HEK293T (cell line): ENCODE results near the gene SCO2.

Experiments used
- ARNT ChIP-seq: fragments of 450-650 bp; IDR thresholded peaks from 2 replicates; pipeline ENCODE4 v1.6.1; 2017; ENCODE audit warnings: mild to moderate bottlenecking
- BHLHE40 ChIP-seq: fragments of 450-650 bp; IDR thresholded peaks from 2 replicates; pipeline ENCODE4 v1.6.1; 2016; ENCODE audit warnings: mild to moderate bottlenecking, moderate library complexity, borderline replicate concordance
- CTBP1 ChIP-seq: fragments of 450-650 bp; IDR thresholded peaks from 2 replicates; pipeline ENCODE4 v1.6.1; 2016; ENCODE audit warnings: borderline replicate concordance
- ELF4 ChIP-seq: fragments of 450-650 bp; IDR thresholded peaks from 2 replicates; pipeline ENCODE4 v1.6.1; 2017; ENCODE audit warnings: antibody characterized with exemption
- FOXA1 ChIP-seq: fragments of 450-650 bp; IDR thresholded peaks from 2 replicates; pipeline ENCODE4 v1.6.1; 2016; ENCODE audit warnings: mild to moderate bottlenecking
- FOXK2 ChIP-seq: fragments of 450-650 bp; IDR thresholded peaks from 2 replicates; pipeline ENCODE4 v1.6.1; 2016; ENCODE audit warnings: mild to moderate bottlenecking
- FOXM1 ChIP-seq: fragments of 450-650 bp; IDR thresholded peaks from 2 replicates; pipeline ENCODE4 v1.6.1; 2017; ENCODE audit warnings: mild to moderate bottlenecking, borderline replicate concordance
- HDGF ChIP-seq: fragments of 450-650 bp; IDR thresholded peaks from 2 replicates; pipeline ENCODE4 v1.6.1; 2017; ENCODE audit warnings: antibody characterized with exemption, borderline replicate concordance
- LEF1 ChIP-seq: fragments of 450-650 bp; IDR thresholded peaks from 2 replicates; pipeline ENCODE4 v1.6.1; 2017; ENCODE audit warnings: mild to moderate bottlenecking, borderline replicate concordance
- SP1 ChIP-seq: fragments of 450-650 bp; IDR thresholded peaks from 2 replicates; pipeline ENCODE4 v1.6.1; 2017
- SUZ12 ChIP-seq: fragments of 450-650 bp; IDR thresholded peaks from 2 replicates; pipeline ENCODE4 v1.6.1; 2016; ENCODE audit warnings: mild to moderate bottlenecking
- TARDBP ChIP-seq: fragments of 450-650 bp; IDR thresholded peaks from 2 replicates; pipeline ENCODE4 v1.6.1; 2016
- ZNF384 ChIP-seq: fragments of 450-650 bp; IDR thresholded peaks from 2 replicates; pipeline ENCODE4 v1.6.1; 2016

DNA sequence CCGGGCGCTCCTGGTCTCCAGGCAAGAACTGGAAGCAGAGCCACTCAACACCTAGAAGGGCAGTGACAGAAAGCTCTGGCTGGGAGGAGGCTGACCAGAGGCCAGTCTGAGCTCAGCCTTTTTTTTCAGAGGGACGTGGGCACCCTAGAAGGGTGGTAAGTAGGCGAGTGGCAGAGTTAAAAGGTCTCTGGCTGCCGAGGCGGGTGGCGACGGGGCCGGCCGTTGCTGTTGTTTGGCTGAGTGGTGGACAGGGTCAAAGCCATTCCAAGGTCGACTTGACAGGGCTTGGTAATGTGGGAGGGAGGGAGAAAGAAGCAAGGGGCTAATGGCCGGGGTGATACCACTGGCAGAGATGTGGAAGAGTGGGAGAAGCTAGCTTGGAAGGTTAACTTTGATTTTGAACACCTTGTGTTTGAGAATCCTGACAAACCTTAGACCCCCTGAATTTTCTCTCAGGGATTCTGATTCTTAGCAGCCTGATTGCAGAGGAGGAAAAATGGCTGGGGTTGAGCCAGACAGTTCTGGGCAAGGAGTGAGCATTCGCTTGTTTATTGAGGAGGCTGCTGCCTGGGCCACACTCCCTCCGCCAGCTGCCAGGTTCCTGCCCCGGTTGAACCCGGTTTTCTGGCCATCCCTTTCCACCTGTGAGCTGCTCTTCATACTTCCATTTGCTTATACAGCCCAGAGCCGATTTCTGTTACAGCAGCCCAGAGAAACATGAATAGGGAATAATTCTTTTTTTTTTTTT is 38.2 kb upstream of the SCO2 start:
- TF ChIP-seq BHLHE40 (no peak), ZNF384 (no peak), FOXA1 (no peak), SUZ12 (no peak), HDGF (no peak), FOXM1 (no peak), SP1 (no peak), LEF1 (no peak), CTBP1 (no peak), FOXK2 (no peak), ARNT (no peak), ELF4 (no peak), TARDBP (no peak)
